HCT116 (cell line): Measurements from ENCODE around the gene GRIP2. TPM values are rescaled to one million over a fixed set of nuclear protein-coding genes. Genes with fewer than 3 reads are reported as not detected.

Experiments
- ATAC-seq: fragments of 200-7000 bp; cut with Tn5 transposase; 2 replicates; pipeline ENCODE4 v1.9.1; 2020; ENCODE audit warnings: mild to moderate bottlenecking, moderate library complexity
- BruUV-seq: library from RNA; stranded (reverse); fragments of 400-500 nt; replicated peaks from 2 replicates; lab custom pipeline; 2021; lab: Mats Ljungman, UMichigan
- CTCF ChIA-PET: fragments of 300-600 bp; sonication (Branson Sonifier 250); formaldehyde crosslinking; loops from one replicate; lab custom pipeline; 2021; ENCODE audit warnings: antibody characterized with exemption; lab: Charles Lee
- POLR2A ChIA-PET: fragments of 300-600, 350-600 bp; sonication (Branson Sonifier 250); formaldehyde crosslinking; loops from one replicate; lab custom pipeline; 2021; ENCODE audit warnings: antibody characterized with exemption; lab: Charles Lee
- RAD21 ChIA-PET, 2 experiments: fragments of 300-600 bp; sonication (Branson Sonifier 250); formaldehyde crosslinking; loops; one replicate each; lab custom pipeline; 2023; ENCODE audit warnings: low total read pairs in 2 of 2; ENCODE audit not compliant: uncharacterized antibody in 2 of 2, unreplicated experiment in 2 of 2, low non-redundant PET in 1 of 2; lab: Charles Lee
- DNase-seq: peaks from one replicate; pipeline ENCODE4 v3.0.0-alpha.2; 2010; ENCODE audit warnings: low read depth, low spot score
- H2AFZ ChIP-seq: fragments of 200-600 bp; shearing (Covaris generic), sonication (generic); 2 replicates; pipeline ENCODE4 v1.6.1; 2017; ENCODE audit warnings: low read depth, mixed run types, mixed read lengths, antibody characterized with exemption, low read length; ENCODE audit not compliant: poor library complexity, severe bottlenecking
- H3K27ac ChIP-seq: 2 replicates; pipeline ENCODE4 v1.5.1; 2012; ENCODE audit warnings: low read depth, low read length
- H3K27me3 ChIP-seq: fragments of 200-600 bp; sonication (generic); 2 replicates; pipeline ENCODE4 v1.6.1; 2016; ENCODE audit warnings: mixed run types, low read length, mixed read lengths; ENCODE audit not compliant: insufficient read depth
- H3K36me3 ChIP-seq, 2 experiments: fragments of 200-500 bp in 1 of 2; fragments of 200-600 bp in 1 of 2; sonication (Bioruptor generic) in 1 of 2; sonication (generic) in 1 of 2; 2 replicates each; pipeline versions ENCODE4 v1.5.1 to v1.6.1; 2014 to 2016; ENCODE audit warnings: low read length in 2 of 2, inconsistent platforms in 1 of 2, mixed read lengths in 1 of 2, mixed run types in 1 of 2; ENCODE audit not compliant: insufficient read depth in 2 of 2, control insufficient read depth in 1 of 2
- H3K4me1 ChIP-seq, 2 experiments: fragments of 200-600 bp in 1 of 2; sonication (generic) in 1 of 2; 2 replicates each; pipeline versions ENCODE4 v1.5.1 to v1.6.1; 2012 to 2017; ENCODE audit warnings: low read length in 2 of 2, inconsistent platforms in 1 of 2, mild to moderate bottlenecking in 1 of 2, mixed read lengths in 1 of 2, mixed run types in 1 of 2, moderate library complexity in 1 of 2; ENCODE audit not compliant: insufficient read depth in 2 of 2, control insufficient read depth in 1 of 2
- H3K4me2 ChIP-seq: fragments of 200-600 bp; sonication (generic); 2 replicates; pipeline ENCODE4 v1.6.1; 2017; ENCODE audit warnings: mixed run types, low read length, mixed read lengths
- H3K4me3 ChIP-seq, 2 experiments: fragments of 200-600 bp in 1 of 2; sonication (generic) in 1 of 2; replicated peaks in 1 of 2; 2 replicates each; pipeline ENCODE4 v1.5.1; 2011 to 2016; ENCODE audit warnings: low read length in 2 of 2, control low read depth in 1 of 2, low read depth in 1 of 2, mild to moderate bottlenecking in 1 of 2, mixed read lengths in 1 of 2, mixed run types in 1 of 2
- H3K79me2 ChIP-seq: fragments of 200-600 bp; sonication (generic); 2 replicates; pipeline ENCODE4 v1.6.1; 2017; ENCODE audit warnings: mild to moderate bottlenecking, mixed run types, low read length, moderate library complexity, mixed read lengths; ENCODE audit not compliant: insufficient read depth
- H3K9ac ChIP-seq: fragments of 200-600 bp; sonication (generic); 2 replicates; pipeline ENCODE4 v1.6.1; 2016; ENCODE audit warnings: low read length, mixed read lengths
- H3K9me2 ChIP-seq: fragments of 200-600 bp; sonication (generic), shearing (Covaris generic); 2 replicates; pipeline ENCODE4 v1.6.1; 2017; ENCODE audit warnings: mixed run types, mild to moderate bottlenecking, moderate library complexity; ENCODE audit not compliant: insufficient read depth
- H3K9me3 ChIP-seq, 2 experiments: fragments of 200-500 bp in 1 of 2; fragments of 200-600 bp in 1 of 2; sonication (Bioruptor generic) in 1 of 2; sonication (generic) in 1 of 2; 2 replicates each; pipeline ENCODE4 v1.6.1; 2014 to 2017; ENCODE audit warnings: low read length in 2 of 2, mixed read lengths in 2 of 2, inconsistent platforms in 1 of 2, low read depth in 1 of 2, mild to moderate bottlenecking in 1 of 2, mixed run types in 1 of 2, moderate library complexity in 1 of 2; ENCODE audit not compliant: control insufficient read depth in 1 of 2, insufficient read depth in 1 of 2
- H4K20me1 ChIP-seq: fragments of 200-600 bp; sonication (generic), shearing (Covaris generic); 2 replicates; pipeline ENCODE4 v1.6.1; 2017; ENCODE audit warnings: mixed run types, mild to moderate bottlenecking, moderate library complexity; ENCODE audit not compliant: insufficient read depth
- ELF1 ChIP-seq: IDR thresholded peaks from 2 replicates; pipeline ENCODE4 v1.6.1; 2012; ENCODE audit warnings: low read depth, borderline replicate concordance
- FOSL1 ChIP-seq: IDR thresholded peaks from 2 replicates; pipeline ENCODE4 v1.6.1; 2012; ENCODE audit warnings: low read depth
- POLR2A ChIP-seq: IDR thresholded peaks from 2 replicates; pipeline ENCODE4 v1.7.0; 2011; ENCODE audit warnings: borderline replicate concordance; ENCODE audit not compliant: insufficient read depth, insufficient read length; ENCODE audit errors: extremely low read depth
- SIN3A ChIP-seq: IDR thresholded peaks from 2 replicates; pipeline ENCODE4 v1.6.1; 2012; ENCODE audit warnings: low read depth
- SRF ChIP-seq: IDR thresholded peaks from 2 replicates; pipeline ENCODE4 v1.6.1; 2012; ENCODE audit warnings: low read depth
- ZNF274 ChIP-seq: fragments of 200-500 bp; sonication (Bioruptor generic); IDR thresholded peaks from 2 replicates; pipeline ENCODE4 v1.6.1; 2014; ENCODE audit warnings: mild to moderate bottlenecking, low read depth, low read length, inconsistent platforms
- intact Hi-C: fragments of 100-400 bp; cut with micrococcal nuclease; formaldehyde crosslinking; loops from 2 replicates; pipeline ENCODE4 v1.10.0; 2022
- total RNA-seq: library from RNA; stranded (reverse); gene quantifications from one replicate; pipeline ENCODE4 v1.2.1, GENCODE V29; 2021; ENCODE audit not compliant: unreplicated experiment

The GRIP2 gene
- total RNA-seq, 1 experiment from 2014 or later, result 0.34 TPM

GRCh38 chr3:14470461-14470860 is 69.7 kb downstream of the GRIP2 start:
- H3K4me1 ChIP-seq, result peaks cover 16 to 24% of the 10 kb centered on the region in 2 experiments
- no peak overlapping the region for H3K9ac ChIP-seq
- H3K9me2 ChIP-seq, result no peaks in the 10 kb centered on the region
- CTCF ChIA-PET, result no interaction called here
- no peaks in the 10 kb centered on the region for H3K27me3 ChIP-seq
- no peaks in the 10 kb centered on the region for H3K9me3 ChIP-seq
- no peak for TF ChIP-seq FOSL1
- no peak for TF ChIP-seq SRF
- TF ChIP-seq ZNF274, result no peak
- TF ChIP-seq SIN3A, result no peak
- DNase-seq (no peak), ATAC-seq (no peak)
- no peaks in the 10 kb centered on the region for H3K79me2 ChIP-seq
- no peak overlapping the region for H2AFZ ChIP-seq
- H3K4me3 ChIP-seq, result no peak overlapping the region
- POLR2A ChIA-PET, result no interaction called here
- H3K4me2 ChIP-seq, result no peak overlapping the region
- H4K20me1 ChIP-seq, result no peaks in the 10 kb centered on the region
- no TSS peak for BruUV-seq
- no peak overlapping the region for H3K27ac ChIP-seq
- H3K36me3 ChIP-seq, result peaks cover 5 to 17% of the 10 kb centered on the region in 2 experiments; a peak in 2 of 4 replicates
- intact Hi-C loops, result no loop called here
- RAD21 ChIA-PET, result no interaction called here

- ATAC-seq (no peak), DNase-seq (no peak)
- CTCF ChIA-PET, result interaction anchor here (0.8 to 2.9 kb wide), 3 partner anchors 207 to 265 kb away, joined by 5 to 30 read pairs (median 8); no protein-coding TSS in a partner anchor
- no peaks in the 10 kb centered on the region for H3K27me3 ChIP-seq
- no peaks in the 10 kb centered on the region for H4K20me1 ChIP-seq
- POLR2A ChIA-PET, result no interaction called here
- no peak overlapping the region for H3K4me3 ChIP-seq
- no peaks in the 10 kb centered on the region for H3K9me3 ChIP-seq
- BruUV-seq, result no TSS peak
- H3K79me2 ChIP-seq, result no peaks in the 10 kb centered on the region
- H3K4me1 ChIP-seq, result peaks cover 16 to 24% of the 10 kb centered on the region in 2 experiments
- H3K36me3 ChIP-seq, result peaks cover 4 to 9% of the 10 kb centered on the region in 2 experiments; a peak in 2 of 4 replicates
- TF ChIP-seq ELF1 (no peak), POLR2A (no peak)
- no peak overlapping the region for H3K27ac ChIP-seq
- no peak overlapping the region for H3K4me2 ChIP-seq
- H2AFZ ChIP-seq, result no peak overlapping the region
- intact Hi-C loops, result loop anchor here (1.0 kb wide), 3 partner anchors 207 to 572 kb away; no protein-coding TSS in a partner anchor
- H3K9ac ChIP-seq, result no peak overlapping the region
- RAD21 ChIA-PET, result no interaction called here
- H3K9me2 ChIP-seq, result no peaks in the 10 kb centered on the region
Measured at GRCh38 chr3:14468621-14468981, 71.5 kb downstream of the GRIP2 start.
